PC-9 (cell line): Measurements from ENCODE around the gene TTC13. TPM values are rescaled to one million over a fixed set of nuclear protein-coding genes. Genes with fewer than 3 reads are reported as not detected.

Experiments
- BruUV-seq: library from RNA; stranded (reverse); fragments of 400-500 nt; replicated peaks from 2 replicates; lab custom pipeline; 2021; lab: Mats Ljungman, UMichigan
- CTCF ChIA-PET: fragments of 300-600 bp; sonication (Branson Sonifier 250); formaldehyde crosslinking; loops from one replicate; lab custom pipeline; 2022; ENCODE audit warnings: antibody characterized with exemption; lab: Charles Lee
- POLR2A ChIA-PET: fragments of 300-600 bp; sonication (Branson Sonifier 250); formaldehyde crosslinking; loops from one replicate; lab custom pipeline; 2022; ENCODE audit warnings: antibody characterized with exemption; ENCODE audit not compliant: unreplicated experiment; lab: Charles Lee
- DNase-seq, 2 experiments: peaks; one replicate each; pipeline versions ENCODE4 v3.0.0 to v3.0.0-alpha.2; 2015 to 2022; ENCODE audit warnings: mixed read lengths in 1 of 2
- H2AFZ ChIP-seq: fragments of 200-600 bp; sonication (generic); 2 replicates; pipeline ENCODE4 v1.8.1; 2017; ENCODE audit warnings: antibody characterized with exemption
- H3F3A ChIP-seq: fragments of 200-600 bp; sonication (generic); 2 replicates; pipeline ENCODE4 v1.8.1; 2017; ENCODE audit warnings: antibody characterized with exemption, mild to moderate bottlenecking, low read depth; ENCODE audit not compliant: insufficient read depth
- H3K27ac ChIP-seq: fragments of 200-600 bp; sonication (generic); 2 replicates; pipeline ENCODE4 v1.6.1; 2016; ENCODE audit warnings: mixed run types
- H3K27me3 ChIP-seq: fragments of 200-600 bp; sonication (generic); 2 replicates; pipeline ENCODE4 v1.6.1; 2016; ENCODE audit warnings: low read depth, mixed run types; ENCODE audit not compliant: insufficient read depth
- H3K36me3 ChIP-seq: fragments of 200-600 bp; sonication (generic); 2 replicates; pipeline ENCODE4 v1.6.1; 2016; ENCODE audit warnings: low read depth, mixed run types
- H3K4me1 ChIP-seq: fragments of 200-600 bp; sonication (generic); replicated peaks from 2 replicates; pipeline ENCODE4 v1.6.1; 2016; ENCODE audit warnings: mixed run types; ENCODE audit not compliant: insufficient read depth
- H3K4me2 ChIP-seq: fragments of 200-600 bp; sonication (generic); 2 replicates; pipeline ENCODE4 v1.6.1; 2017; ENCODE audit warnings: mixed run types
- H3K4me3 ChIP-seq: fragments of 200-600 bp; sonication (generic); 2 replicates; pipeline ENCODE4 v1.6.1; 2016; ENCODE audit warnings: mixed run types
- H3K79me2 ChIP-seq: fragments of 200-600 bp; sonication (generic); 2 replicates; pipeline ENCODE4 v1.6.1; 2017; ENCODE audit warnings: low read depth, mixed run types
- H3K9me2 ChIP-seq: fragments of 200-600 bp; sonication (generic); 2 replicates; pipeline ENCODE4 v1.8.1; 2017; ENCODE audit warnings: mild to moderate bottlenecking; ENCODE audit not compliant: insufficient read depth
- H3K9me3 ChIP-seq: fragments of 200-600 bp; sonication (generic); 2 replicates; pipeline ENCODE4 v1.8.1; 2016; ENCODE audit warnings: low read depth; ENCODE audit not compliant: insufficient read depth
- H4K20me1 ChIP-seq: fragments of 200-600 bp; sonication (generic); 2 replicates; pipeline ENCODE4 v1.8.1; 2017; ENCODE audit not compliant: insufficient read depth
- CTCF ChIP-seq: fragments of 200-600 bp; sonication (generic); conservative IDR thresholded peaks from 2 replicates; pipeline ENCODE4 v1.6.1; 2017; ENCODE audit warnings: mixed run types, antibody characterized with exemption, mild to moderate bottlenecking, moderate library complexity
- EZH2 ChIP-seq: fragments of 200-600 bp; sonication (generic); IDR thresholded peaks from 2 replicates; pipeline ENCODE4 v1.8.0; 2017; ENCODE audit warnings: antibody characterized with exemption, low read depth
- intact Hi-C: fragments of 100-400 bp; cut with micrococcal nuclease; formaldehyde crosslinking; loops from one replicate; pipeline ENCODE4 v1.10.0; 2022; ENCODE audit not compliant: unreplicated experiment
- total RNA-seq: library from RNA; stranded (reverse); gene quantifications from 2 replicates; pipeline ENCODE4 v1.2.3, GENCODE V29; 2021

The TTC13 gene
- total RNA-seq, 1 experiment from 2014 or later = 7.5 TPM

- H3K4me3 ChIP-seq = no peak overlapping the region
- peaks cover 4% of the 10 kb centered on the region for H3K4me1 ChIP-seq
- no peaks in the 10 kb centered on the region for H3K27me3 ChIP-seq
- ChIA-PET CTCF (no interaction called here), POLR2A (no interaction called here)
- TF ChIP-seq EZH2 (no peak), CTCF (no peak)
- no peak for DNase-seq
- no peaks in the 10 kb centered on the region; the same call in none of the 2 replicates for H3K36me3 ChIP-seq
- intact Hi-C loops = no loop called here
- no peaks in the 10 kb centered on the region for H4K20me1 ChIP-seq
- H3K79me2 ChIP-seq = peaks cover 30% of the 10 kb centered on the region
- BruUV-seq = no TSS peak
- no peak overlapping the region for H2AFZ ChIP-seq
- H3K9me2 ChIP-seq = no peaks in the 10 kb centered on the region; the same call in 1 of the 2 replicates
- H3F3A ChIP-seq = peaks cover 1% of the 10 kb centered on the region; the same call in 1 of the 2 replicates
- H3K27ac ChIP-seq = no peak overlapping the region
- H3K4me2 ChIP-seq = no peak overlapping the region
- no peaks in the 10 kb centered on the region for H3K9me3 ChIP-seq
These were observed 120.8 kb downstream of the TTC13 start for GRCh38 chr1:230857822-230858221.

- H3K79me2 ChIP-seq = peaks cover 22% of the 10 kb centered on the region
These were observed 121.6 kb downstream of the TTC13 start for GRCh38 chr1:230857077-230857476.

More at GRCh38 chr1:230857077-230857476, 121.6 kb downstream of the TTC13 start:
- Histone ChIP-seq H3K4me1 (no peaks in the 10 kb centered on the region), H3K36me3 (no peaks in the 10 kb centered on the region; the same call in none of the 2 replicates), H3K27ac (no peak overlapping the region), H3K4me3 (no peak overlapping the region), H3K9me2 (no peaks in the 10 kb centered on the region; the same call in 1 of the 2 replicates), H3K4me2 (no peak overlapping the region), H3K27me3 (no peaks in the 10 kb centered on the region), H3F3A (no peaks in the 10 kb centered on the region), H3K9me3 (no peaks in the 10 kb centered on the region), H2AFZ (no peak overlapping the region), H4K20me1 (no peaks in the 10 kb centered on the region)
- ChIA-PET POLR2A (no interaction called here), CTCF (no interaction called here)
- TF ChIP-seq EZH2 = no peak
- intact Hi-C loops = no loop called here
- no peak for DNase-seq
- BruUV-seq = no TSS peak

Other genes with a start within 250 kb of the TTC13 start
- not detected in 2 replicates for gene CAPN9, start 231.5 kb downstream of the TTC13 start, total RNA-seq
- gene C1orf198, start 110.3 kb downstream of the TTC13 start, total RNA-seq = 20.5 and 24.5 TPM in 2 replicates
- gene ARV1, start 233 bp upstream of the TTC13 start, total RNA-seq = 8.0 and 12.0 TPM in 2 replicates
- 0.24 and 0.35 TPM in 2 replicates for gene FAM89A, start 61.4 kb upstream of the TTC13 start, total RNA-seq
- gene TRIM67, start 183.2 kb upstream of the TTC13 start, total RNA-seq = not detected in 2 replicates